ENCODE results near the gene TMEM121. TPM values are rescaled to one million over a fixed set of nuclear protein-coding genes. Genes with fewer than 3 reads are reported as not detected.

TMEM121 gene
- total and polyA plus RNA-seq, 2 of the 8 experiments (the other 6 are each of a cell fraction or from before 2014, with no cell fraction given), result 1.9 TPM; not detected in 1

- Histone ChIP-seq H3K4ac (replicated peaks; ENCODE audit: insufficient read length, low read depth, low read length) (no peak overlapping the region), H2AK5ac (ENCODE audit: low read depth, low read length) (no peak overlapping the region), H3K79me1 (ENCODE audit: low read depth, low read length) (no peaks in the 10 kb centered on the region), H2BK15ac (ENCODE audit: low read length) (no peak overlapping the region), H2AFZ (ENCODE audit: low read length) (no peak overlapping the region), H3K56ac (replicated peaks; ENCODE audit: insufficient read length, low read depth, low read length) (no peak overlapping the region), H4K91ac (replicated peaks; ENCODE audit: insufficient read length, low read length) (no peak overlapping the region), H3K4me2 (ENCODE audit: insufficient read depth in 1 of 2, low read depth in 2 of 2, low read length in 2 of 2) (no peak overlapping the region), H3K23me2 (ENCODE audit: low read depth, low read length) (no peaks in the 10 kb centered on the region), H4K5ac (ENCODE audit: insufficient read length, low read depth, low read length) (no peak overlapping the region), H3K9me3 (ENCODE audit: insufficient read depth in 2 of 2, low read depth in 1 of 2, low read length in 1 of 2) (no peaks in the 10 kb centered on the region; a peak in 1 of 4 replicates), H4K20me1 (replicated peaks in 1 of 2; ENCODE audit: control insufficient read depth in 1 of 2, insufficient read depth in 2 of 2, low read length in 2 of 2) (no peaks in the 10 kb centered on the region), H3K23ac (ENCODE audit: insufficient read length) (no peak overlapping the region), H3K4me3 (ENCODE audit: extremely low read depth in 1 of 4, insufficient read depth in 2 of 4, low read depth in 3 of 4, low read length in 4 of 4) (no peak overlapping the region), H3K36me3 (ENCODE audit: control insufficient read depth in 2 of 4, insufficient read depth in 4 of 4, low read length in 3 of 4) (no peaks in the 10 kb centered on the region), H4K8ac (ENCODE audit: extremely low read depth, insufficient read depth, low read length) (no peak overlapping the region), H3K79me2 (ENCODE audit: control insufficient read depth in 1 of 2, insufficient read depth in 2 of 2, low read length in 2 of 2) (no peaks in the 10 kb centered on the region), H2BK120ac (replicated peaks; ENCODE audit: low read depth, low read length) (no peak overlapping the region), H3K18ac (ENCODE audit: extremely low read depth, low read length) (no peak overlapping the region), H3K4me1 (replicated peaks in 1 of 4; ENCODE audit: control insufficient read depth in 3 of 4, insufficient read depth in 4 of 4, low read length in 3 of 4) (no peaks in the 10 kb centered on the region; a peak in 1 of 7 replicates), H2BK20ac (ENCODE audit: low read length) (no peak overlapping the region), H3K14ac (ENCODE audit: insufficient read length) (no peak overlapping the region), H3K27me3 (replicated peaks in 1 of 4; ENCODE audit: control insufficient read depth in 3 of 4, extremely low read depth in 1 of 4, insufficient read depth in 3 of 4, low read length in 3 of 4) (no peaks in the 10 kb centered on the region; a peak in 1 of 7 replicates), H3K9ac (replicated peaks in 1 of 4; ENCODE audit: extremely low read depth in 1 of 4, low read depth in 3 of 4, low read length in 3 of 4) (no peak overlapping the region), H2BK5ac (ENCODE audit: low read depth, low read length) (no peak overlapping the region), H2BK12ac (ENCODE audit: low read depth, low read length) (no peak overlapping the region), H3K27ac (ENCODE audit: low read depth, low read length) (no peak overlapping the region)
- TF ChIP-seq ATF2 (IDR thresholded peaks at IDR 0.05; ENCODE audit: low read length), result no peak
- TF ChIP-seq RBBP5 (IDR thresholded peaks at IDR 0.05; ENCODE audit: borderline replicate concordance, low read depth, low read length), result no peak
- no peak for TF ChIP-seq EGR1 (IDR thresholded peaks at IDR 0.05; ENCODE audit: borderline replicate concordance, low read depth, low read length)
- no peak for TF ChIP-seq GABPA (IDR thresholded peaks at IDR 0.05; ENCODE audit: borderline replicate concordance, insufficient read depth, low read length)
- TF ChIP-seq CEBPB (IDR thresholded peaks at IDR 0.05; ENCODE audit: low read depth, low read length), result no peak
- TF ChIP-seq CTCF (IDR thresholded peaks at IDR 0.05; ENCODE audit: control extremely low read depth in 1 of 3, insufficient read depth in 1 of 3, low read depth in 1 of 3, low read length in 3 of 3), result no peak
- TF ChIP-seq TEAD4 (IDR thresholded peaks at IDR 0.05; ENCODE audit: low read depth, low read length), result no peak
- TF ChIP-seq MAFK (IDR thresholded peaks at IDR 0.05; ENCODE audit: low read depth, low read length), result no peak
- no peak for TF ChIP-seq KDM4A (IDR thresholded peaks at IDR 0.05; ENCODE audit: low read depth, low read length, severe bottlenecking)
- ChIA-PET POLR2A (ENCODE audit: partially characterized antibody) (no interaction called here), CTCF (ENCODE audit: partially characterized antibody) (interaction anchor here (0.7 to 1.8 kb wide), 2 partner anchors 32 to 87 kb away, joined by 3 read pairs; no protein-coding TSS in a partner anchor)
- FAIRE-seq (no peak), DNase-seq (ENCODE audit: low read depth in 1 of 2, low spot score in 2 of 2) (no peak)
- 90% methylated on average over 16 of the region's 16 CpGs; no CpG with 5 or more reads in 1 of the 2 experiments for WGBS, 2 experiments (ENCODE audit: extremely low coverage in 1 of 2, insufficient coverage in 1 of 2, insufficient read length in 1 of 2, insufficient replicate concordance in 2 of 2, low coverage in 1 of 2, low lambda C conversion rate in 2 of 2, missing lambda C conversion rate in 1 of 2)
Observed at GRCh38 chr14:105505101-105505500, 21.3 kb upstream of the TMEM121 start.

All from H1 (cell line).